DOHH2 (cell line): ENCODE data around the gene ELAVL4.

Experiments used
- CTCF ChIP-seq: fragments of 200-600 bp; sonication (generic); IDR thresholded peaks from one replicate; pipeline ENCODE4 v1.5.1; 2014; ENCODE audit warnings: antibody characterized with exemption, mild to moderate bottlenecking, low read depth, low read length; ENCODE audit not compliant: poor library complexity, severe bottlenecking
- EZH2phosphoT487 ChIP-seq: fragments of 200-600 bp; sonication (generic); IDR thresholded peaks from 2 replicates; pipeline ENCODE4 v1.6.1; 2017; ENCODE audit warnings: borderline replicate concordance, mild to moderate bottlenecking, antibody characterized with exemption, low read length, moderate library complexity, mixed read lengths

DNA sequence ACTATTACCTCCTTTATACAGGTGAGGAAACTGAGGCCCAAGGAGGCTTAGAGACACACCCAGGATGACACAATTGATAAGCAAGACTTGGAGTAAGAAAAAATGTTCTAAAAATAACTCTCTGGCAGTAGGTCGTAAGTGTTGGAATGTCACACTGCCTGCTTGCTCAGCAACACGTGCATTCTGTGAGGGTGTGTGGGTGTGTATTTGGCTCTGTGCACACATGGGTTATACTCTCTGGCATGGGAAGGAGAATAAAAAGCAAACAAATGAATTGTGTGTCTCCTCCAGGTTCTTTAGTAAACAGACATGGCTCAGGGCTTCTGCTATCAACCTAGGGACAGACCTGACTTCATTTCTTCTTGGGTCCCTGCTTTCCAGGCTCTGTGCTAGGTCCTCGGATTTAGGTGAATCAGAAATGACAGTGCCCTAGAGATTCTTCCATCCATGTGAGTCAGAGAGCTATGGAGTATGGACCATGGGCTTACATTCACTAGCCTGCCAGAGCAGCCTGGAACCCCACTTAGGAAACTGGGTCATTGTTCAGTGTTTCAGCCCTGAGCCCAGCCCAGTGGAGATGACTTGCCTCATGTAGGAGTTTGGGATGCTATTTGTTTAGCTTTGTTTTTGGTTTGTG lies 72.4 kb downstream of the ELAVL4 start:
- TF ChIP-seq CTCF: no peak
- TF ChIP-seq EZH2phosphoT487: no peak
